ENCODE measurements around the gene FOXF1.

Gene FOXF1

DNA sequence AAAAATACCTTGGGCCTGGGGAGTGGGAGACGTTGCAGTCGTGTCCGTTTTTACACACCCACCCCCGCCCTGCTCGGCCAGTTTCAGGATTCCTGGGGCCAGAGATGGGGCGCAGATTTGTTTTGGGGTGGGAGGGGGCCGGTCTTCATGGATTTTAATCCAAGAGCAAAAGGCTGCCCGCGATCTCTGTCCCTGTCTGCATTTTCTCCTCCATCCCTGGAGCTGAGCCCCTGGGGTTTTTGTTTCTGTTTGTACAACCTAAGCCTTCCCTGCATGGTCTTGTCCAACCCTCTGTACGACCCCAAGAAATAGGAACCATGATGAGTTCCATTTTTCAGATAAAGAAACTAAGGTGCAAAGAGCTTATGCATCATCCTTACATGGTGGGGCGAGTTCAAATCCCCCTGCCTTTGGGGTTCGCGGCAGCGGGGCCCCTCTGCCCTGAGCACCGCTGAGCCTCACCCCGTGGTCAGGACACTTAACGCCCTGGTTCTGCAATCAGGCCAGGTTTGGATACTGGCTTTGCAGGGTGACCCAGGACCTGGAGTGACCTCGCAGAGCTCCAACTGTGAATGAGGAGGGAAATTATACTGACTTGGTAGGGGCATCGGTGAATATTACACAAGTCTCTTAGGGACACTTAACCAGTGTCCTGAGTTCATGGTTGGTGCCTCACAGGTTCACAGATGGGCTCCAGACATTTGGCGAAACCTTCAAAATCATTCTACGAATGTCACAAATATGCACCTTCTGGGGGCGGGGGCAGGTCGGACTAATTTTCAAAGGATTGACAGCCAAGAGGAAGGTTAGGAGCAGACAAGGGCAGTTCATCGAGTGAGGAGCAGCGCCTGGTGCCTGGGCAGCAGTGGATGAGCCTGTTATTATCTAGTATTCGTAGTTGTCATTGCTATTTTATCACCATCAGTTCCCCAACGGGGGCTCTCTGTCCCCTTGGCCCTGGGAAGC lies 4.1 kb upstream of the FOXF1 start:
- DNase-seq, result no peak

DNA sequence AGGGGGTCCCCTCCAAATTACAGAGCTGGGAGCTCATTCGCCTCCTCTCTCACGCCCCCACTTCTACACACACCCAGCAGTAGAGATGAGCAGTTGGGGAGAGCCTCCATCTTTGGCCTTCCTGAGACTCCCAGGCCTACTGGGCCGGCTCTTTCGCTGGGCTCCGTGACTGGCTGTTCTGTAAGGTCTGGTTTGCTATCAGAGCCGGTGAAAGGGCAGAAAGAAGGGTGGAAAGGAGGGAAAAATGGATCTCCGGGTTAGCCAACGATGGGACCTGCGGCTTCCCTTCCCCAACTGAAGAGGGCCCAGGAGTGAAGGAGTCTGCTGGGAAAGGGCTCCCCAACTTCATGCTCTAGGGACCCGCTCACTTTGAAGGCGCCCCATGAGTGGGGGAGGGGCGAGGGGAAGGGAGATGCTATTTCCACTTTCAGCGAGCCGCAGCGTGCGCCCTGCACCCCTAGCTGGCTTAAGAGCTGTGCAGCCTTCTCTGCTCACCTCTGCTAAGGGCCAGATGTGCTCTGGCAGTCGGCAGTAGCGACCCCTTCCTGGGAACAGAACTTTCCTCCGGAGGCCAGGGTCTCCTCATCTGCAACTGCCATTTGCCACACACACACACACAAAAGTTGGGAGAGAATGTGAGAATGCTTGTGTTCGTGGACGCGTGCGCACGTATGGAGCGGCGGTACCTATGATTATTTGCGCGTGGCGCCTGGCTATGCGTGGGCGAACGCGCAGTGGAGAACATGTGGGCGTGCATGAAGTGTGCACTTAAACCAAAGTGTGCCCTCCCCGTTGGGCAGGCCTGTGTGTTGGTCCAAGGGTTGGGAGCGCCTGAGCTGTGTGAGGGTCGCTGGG lies 2.9 kb upstream of the FOXF1 start:
- no peak for DNase-seq

DNA sequence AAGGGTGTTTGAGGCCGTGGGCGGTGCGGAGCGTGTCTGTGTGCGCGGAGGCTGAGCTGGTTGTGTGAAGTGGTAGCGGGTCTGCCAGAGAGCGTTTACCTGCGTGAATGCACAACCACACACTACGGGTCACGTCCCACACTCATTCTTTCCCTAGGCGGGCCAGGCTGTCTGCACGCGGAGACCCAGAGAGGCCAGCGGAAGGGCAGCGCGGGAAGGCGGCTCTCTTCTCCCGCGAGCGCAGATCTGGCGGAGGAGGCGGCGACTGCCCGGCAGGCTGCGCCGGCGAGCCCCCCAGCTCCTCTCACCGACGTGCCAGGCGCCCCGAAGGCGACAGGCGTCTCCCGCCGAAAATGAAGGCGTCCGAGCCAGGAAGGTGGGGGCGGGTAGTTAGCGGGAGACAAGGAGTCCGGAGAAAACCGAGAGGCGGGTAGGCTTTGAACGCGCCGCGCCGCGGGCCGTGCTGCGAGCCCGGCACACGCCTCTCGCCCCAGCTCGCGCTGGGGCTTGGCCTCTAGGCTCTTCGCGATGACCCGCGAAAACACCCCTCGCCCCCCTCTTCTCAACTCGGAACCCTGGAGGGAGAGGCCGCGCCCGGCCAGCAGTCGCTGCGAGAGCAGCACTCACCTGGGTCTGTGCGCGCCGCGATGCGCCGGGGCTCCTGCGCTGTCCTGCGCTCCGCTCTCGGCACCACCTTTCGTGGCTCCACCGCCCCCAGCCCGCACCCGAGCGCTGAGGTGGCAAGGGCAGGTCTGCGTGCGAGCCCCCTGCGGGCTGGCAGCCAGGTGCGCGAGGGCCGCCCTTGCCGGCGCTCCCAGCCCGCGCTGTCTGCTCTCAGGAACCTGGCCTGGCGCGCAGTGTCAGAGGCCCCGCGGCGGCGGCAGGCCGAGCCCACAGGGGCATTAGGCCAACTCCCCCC lies 2.0 kb upstream of the FOXF1 start:
- no peak for DNase-seq

DNA sequence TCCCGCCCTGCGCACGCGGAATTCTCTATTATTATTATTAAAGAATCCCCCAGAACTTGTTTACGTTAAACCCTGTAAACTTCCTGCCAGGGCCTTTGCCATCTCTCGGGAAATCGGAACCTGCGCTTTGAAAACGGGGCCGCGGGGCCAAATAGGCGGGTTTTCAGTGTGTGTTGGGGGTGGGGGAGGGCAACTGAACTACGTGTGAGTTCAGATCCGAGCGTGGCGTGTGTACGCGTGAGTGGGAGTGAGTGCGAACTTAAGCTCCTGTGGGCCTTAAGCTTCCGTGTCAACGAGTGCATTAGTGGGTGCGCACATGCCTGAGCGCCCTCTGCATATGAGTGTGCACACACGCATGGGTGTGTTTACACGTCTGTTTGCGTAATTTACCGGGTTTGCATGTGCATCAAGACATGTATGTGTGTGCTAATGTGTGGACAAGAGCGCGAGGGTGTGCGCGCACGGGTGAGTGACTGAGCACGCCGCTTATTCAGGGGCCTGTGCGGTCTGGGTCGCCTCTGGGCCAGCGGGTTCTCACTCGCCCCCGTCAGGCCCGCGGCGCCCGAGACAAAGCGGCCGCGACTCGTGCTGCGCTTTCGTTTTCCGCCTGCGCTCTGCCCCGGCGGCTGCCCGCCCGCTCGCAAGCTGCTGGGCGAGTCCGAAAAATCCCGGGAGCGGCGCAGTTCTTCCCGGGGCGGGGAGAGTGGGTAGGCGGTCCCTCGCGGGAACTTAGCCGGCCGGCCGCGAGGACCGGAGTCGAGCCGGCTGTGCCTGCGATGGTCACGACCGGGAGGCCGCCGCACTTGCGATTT lies 1.2 kb upstream of the FOXF1 start:
- no peak for DNase-seq

DNA sequence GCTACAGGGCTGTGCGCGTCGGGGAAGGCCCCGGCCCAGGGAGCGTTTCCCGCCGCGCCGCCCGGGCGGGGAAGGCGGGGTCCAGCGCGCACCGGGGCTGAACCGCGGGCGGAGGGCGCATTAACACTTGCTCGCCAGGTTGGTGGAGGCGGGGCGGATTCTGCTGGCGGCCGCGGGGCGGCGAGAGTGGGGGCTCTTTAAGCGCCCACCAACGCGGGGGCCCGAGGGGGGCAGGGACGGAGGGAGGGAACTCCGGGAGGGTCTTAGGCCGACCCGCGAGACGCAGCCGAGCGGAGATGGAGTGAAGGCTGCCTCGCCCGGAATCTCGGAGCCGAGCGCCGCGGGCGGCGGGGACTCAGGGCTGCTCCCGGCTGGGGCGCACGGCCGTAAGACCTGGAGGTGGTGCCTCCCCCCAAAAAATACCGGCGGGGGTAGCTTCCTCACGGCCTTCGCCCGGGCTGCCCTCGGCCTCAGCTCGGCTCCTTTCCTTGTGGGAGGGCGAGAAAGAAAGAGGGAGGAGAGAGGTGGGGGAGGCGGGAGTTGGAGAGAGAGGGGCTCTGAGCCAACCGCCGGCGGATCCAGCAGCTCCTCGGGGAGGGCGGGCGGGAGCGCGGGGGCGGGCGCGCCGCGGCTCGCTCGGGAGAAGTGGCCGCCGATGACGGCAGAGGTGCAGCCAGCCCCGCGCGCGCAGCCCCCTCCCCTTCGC lies 415 bp upstream of the FOXF1 start:
- DNase-seq, result no peak

DNA sequence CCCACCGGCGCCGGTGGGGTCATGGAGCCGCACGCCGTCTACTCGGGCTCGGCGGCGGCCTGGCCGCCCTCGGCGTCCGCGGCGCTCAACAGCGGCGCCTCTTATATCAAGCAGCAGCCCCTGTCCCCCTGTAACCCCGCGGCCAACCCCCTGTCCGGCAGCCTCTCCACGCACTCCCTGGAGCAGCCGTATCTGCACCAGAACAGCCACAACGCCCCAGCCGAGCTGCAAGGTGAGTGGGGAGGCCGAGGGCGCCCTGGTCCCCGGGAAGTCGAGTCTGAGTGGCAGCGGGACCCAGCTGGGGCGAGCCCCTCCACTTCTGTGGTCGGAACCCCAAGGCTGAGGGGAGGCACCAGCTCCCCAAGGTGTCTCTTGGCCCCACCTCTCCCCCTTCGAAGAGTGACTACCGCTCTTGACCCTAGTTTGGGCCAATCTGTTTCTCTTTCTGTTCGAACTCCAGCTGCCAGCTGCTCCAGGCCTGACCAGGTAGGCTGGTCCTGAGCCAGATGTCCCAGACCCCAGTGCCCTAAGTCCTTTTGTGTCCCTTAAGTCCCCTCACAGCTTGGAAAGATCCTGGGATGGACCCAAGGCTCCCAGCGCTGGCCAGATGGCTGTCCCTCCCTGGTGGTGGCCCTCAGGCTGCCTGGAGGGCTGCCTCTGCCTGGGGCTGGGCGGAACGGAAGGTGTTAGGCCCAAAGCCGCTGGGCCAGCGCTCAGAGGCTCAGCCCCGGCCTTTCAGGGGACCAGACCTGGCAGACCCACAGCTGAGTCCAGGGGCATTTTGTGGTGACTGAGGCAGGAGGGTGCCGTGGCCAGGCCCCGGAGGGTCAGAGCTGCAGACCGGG lies 1.2 kb downstream of the FOXF1 start:
- DNase-seq, result no peak

DNA sequence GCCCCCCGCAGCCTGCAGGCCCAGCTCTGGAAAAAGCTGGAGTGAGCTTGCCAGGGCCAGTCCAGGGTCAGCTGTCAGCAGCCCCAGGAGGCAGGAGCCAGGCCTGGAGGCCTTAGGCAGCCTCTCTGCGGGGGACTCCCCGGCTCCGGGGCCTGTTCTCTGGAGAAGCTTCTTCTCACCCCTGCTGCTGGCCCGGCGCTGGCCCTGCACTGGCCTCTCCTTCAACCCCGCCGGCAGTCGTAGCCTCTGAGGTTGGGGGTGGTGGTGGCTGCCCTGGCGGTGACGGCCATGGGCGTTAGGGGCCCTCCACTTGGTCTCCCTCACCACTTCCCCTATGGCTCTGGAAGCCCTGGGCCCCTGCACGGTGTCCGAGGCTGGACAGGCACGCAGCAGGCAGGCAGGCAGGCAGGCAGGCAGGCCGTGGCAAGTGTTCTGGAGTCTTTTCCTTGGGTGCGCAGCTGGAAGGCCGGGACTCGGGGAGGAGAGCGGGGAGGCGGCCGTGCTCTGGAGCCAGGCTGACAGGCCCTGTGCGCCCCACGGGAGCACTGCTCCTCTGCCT lies 2.1 kb downstream of the FOXF1 start:
- no peak for DNase-seq

DNA sequence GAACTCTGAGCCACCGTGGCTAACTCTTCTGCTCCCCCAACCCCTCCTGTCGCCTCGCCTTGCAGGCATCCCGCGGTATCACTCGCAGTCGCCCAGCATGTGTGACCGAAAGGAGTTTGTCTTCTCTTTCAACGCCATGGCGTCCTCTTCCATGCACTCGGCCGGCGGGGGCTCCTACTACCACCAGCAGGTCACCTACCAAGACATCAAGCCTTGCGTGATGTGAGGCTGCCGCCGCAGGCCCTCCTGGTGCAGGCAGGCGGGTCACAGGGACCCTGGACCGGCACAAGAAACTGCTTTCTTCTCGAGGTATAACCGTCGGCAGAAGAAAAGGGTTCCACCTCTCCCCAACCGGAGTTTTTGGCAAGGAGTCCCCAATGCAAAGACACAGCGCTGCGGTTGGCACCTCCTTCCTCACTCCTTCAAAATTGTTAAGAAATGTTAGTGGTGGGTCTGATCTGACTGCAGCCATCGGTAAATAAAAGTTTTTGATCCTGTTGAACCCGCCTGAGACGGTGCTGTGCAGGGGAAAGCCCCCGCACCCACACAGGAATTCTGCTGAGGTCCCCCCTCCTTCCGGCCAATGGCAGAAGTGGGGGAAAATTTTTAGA lies 2.6 kb downstream of the FOXF1 start:
- DNase-seq, result no peak

DNA sequence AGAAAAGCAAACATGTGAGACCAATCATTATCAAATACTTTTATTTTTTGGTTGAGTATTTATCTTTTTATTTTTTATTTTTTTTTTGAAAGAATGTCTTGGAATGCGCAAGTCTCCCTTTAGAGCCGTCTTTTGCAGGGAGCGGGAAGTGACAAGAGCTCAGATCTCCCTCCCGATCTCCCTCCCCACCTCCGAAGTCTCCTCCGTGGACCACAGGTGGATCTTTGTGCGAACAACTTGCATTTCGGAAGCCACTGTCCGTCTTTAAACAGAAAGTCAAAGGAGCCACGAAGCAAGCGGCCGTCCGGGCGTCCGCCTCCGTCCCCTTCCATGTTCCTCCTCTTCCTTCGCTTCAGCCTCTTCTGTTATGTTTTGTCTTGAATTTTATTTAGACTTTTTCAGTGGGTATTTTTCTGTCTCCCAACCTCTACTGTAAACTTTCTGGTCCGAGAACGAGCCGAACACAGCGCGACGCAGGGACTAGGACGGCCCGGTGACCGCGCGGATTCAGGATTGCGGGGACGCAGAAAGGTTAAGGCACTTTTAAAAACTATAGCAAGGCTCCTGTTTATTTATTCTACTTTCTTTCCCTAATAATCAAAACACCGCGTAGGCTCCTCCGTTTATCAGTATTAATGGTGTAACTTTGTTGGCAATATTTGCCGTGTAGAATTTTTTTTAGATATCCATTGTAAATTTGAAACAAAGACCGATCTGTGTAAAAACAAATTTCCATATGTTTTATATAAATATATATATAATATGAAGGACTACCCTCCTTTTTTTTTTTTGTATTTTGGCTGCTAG lies 3.3 kb downstream of the FOXF1 start:
- DNase-seq, result no peak

DNA sequence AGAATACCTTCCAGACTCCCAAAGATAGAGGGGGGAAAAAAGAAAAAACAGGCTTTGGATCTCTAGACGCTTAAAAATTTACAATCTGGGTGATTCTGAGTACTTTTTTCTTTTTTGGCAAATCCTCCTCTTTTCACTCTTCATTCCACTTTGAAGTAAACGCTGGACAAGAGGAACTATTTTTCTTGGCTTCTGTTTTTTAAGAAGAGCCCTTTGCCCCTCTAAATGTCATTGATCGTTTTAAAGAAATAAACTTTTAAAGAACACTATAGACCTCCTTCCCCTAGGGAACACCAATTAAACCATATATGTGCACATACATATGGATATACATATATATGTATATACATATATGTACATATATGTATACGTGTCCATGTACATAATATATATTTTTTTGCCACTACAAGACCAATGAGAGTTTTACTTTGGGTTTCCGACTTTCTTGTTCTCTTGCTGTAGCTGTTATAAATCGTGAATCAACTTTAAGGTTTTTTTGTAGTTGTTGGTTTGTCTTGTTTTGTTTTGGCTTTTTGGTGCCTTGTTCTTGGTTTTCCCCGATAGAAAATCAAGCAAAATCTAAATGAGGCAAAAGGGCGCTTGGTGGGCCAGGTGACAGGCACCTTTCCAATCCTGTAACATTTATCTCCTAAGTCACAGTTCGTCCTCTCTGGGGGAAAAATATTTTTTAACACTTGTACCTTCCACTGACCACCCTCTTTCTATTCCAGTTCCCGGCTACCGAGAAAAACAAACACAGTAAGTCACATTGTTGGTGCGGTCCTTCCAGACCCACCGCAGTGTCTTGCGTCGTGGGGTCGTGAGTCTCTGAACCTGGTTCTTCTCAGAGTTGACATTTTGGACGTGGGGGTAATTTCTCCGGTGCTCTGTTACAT lies 4.4 kb downstream of the FOXF1 start:
- DNase-seq, result no peak

DNA sequence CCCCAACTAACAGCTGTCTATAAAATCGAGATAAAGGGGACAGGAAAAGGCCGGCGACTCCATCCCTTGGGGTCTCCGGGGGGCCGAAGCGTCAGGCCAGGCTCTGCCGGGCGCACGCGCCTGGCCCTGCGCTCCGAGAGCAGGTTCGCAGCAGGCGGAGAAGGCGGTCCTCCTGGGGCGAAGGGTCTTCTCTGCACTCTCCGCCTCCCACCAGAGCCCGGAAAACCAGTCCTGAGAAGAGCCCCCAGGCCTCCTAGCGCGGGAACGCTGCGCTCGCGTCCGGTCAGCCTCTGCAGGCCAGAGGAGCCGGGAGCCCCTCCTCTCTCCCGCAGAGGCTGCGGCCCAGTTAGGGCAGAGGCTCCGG lies 5.1 kb downstream of the FOXF1 start:
- no peak for DNase-seq

DNA sequence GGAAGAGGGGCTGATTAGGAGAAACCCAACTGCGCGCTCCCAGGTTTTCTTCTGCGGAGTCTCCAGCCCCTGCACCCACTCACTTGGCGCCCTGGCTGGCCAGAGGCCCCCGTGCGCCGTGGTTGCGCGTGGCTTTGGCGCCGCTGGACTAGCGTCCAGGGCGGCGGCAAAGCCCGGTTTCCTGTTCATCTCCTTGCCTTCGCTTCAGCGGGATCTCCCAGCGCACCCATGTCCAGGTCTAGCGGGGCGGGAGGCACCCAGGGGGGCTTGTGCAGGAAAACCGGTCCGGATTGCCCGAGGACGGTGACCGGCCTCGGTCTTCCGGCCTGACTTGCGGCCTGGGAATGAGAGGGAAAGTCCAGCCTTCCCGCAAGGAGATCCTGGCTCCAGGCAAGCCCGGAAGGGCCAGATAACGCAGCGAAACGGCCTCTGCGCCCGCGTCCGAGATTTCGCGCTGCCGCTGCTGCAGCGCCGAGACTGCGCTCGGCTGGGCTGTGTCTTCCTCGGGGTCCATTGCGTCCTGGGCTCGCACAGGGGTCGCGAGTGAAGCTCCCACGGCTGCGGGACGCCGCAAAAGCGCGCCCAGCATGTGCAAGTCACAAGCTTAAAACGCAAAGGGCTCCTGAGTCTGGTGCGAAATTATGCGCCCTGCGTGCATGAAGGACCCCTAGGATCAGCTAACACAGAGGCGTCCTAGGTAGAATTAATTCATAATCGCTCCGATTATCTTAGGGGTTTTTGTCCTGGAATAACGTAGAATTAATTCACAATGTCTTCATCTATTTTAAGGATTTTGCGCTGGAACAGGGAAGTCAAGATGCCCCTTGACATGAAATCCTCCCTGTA lies 5.7 kb downstream of the FOXF1 start:
- DNase-seq, result no peak

DNA sequence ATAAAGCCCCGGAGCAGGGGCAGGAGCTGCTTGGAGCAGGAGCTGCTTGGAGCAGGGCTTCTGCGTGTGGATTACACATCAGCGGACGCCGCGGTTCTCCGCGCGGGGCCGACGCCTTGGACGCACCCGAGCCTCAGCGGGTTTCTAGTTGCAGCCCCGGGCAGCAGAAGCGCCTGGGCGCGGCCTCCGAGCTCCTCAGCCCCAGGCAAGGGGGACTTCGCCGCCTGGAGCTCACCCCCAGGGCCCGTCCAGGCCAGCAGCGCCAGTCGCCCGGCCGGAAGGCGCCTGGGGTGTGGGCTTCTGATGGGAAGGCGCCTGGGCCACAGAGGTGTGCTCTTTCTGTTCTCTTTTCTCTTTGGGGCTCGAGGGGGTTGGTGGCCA lies 6.3 kb downstream of the FOXF1 start:
- DNase-seq, result no peak

DNA sequence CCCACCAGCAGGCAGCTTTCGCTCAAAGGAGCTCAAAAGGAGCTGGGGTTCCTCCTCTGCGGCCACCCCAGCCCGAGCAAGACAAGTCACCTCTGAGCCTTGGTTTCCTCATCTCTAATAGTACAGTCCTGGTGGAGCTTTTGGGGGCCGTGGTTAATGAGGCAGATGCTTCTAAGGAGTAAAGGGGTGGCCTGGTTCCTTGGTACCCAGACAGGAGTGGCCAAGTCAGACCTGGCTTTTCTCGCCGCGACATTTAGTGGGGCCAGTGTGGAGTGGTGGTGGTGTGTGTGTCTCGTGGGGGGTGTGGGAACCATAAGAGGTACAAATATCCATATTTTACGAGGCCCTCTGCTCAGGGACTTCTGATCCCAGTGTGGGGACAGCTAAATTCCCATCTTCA lies 6.7 kb downstream of the FOXF1 start:
- no peak for DNase-seq

DNA sequence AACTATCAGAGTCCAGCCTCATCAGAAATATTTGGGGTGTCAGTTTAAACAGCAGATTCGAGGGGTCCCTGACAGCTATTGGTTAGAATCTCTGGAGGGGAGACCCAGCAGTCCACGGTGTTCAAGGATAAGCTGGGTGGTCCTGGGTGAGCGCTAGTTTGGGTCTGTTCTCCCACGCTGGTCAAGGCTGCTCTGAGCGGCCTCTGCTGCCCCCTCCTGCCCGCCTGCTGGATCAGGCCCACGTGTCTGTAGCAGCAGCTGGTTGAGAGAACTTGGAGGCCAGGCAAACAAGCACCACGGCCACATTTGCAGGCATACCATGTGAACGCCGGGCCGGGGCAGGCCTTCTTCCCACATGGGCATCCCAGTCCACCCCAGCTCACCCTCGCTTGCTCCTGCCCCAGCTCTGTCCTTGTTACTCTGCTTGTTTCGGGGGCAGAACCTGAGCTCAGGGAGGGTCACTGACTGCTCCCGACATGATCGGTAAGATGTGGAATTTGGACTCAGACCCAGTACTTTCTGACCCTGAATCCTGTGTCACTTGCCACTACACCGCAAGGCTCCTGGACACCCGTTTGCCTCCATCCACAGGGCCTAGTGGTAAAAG lies 7.4 kb downstream of the FOXF1 start:
- DNase-seq, result no peak

DNA sequence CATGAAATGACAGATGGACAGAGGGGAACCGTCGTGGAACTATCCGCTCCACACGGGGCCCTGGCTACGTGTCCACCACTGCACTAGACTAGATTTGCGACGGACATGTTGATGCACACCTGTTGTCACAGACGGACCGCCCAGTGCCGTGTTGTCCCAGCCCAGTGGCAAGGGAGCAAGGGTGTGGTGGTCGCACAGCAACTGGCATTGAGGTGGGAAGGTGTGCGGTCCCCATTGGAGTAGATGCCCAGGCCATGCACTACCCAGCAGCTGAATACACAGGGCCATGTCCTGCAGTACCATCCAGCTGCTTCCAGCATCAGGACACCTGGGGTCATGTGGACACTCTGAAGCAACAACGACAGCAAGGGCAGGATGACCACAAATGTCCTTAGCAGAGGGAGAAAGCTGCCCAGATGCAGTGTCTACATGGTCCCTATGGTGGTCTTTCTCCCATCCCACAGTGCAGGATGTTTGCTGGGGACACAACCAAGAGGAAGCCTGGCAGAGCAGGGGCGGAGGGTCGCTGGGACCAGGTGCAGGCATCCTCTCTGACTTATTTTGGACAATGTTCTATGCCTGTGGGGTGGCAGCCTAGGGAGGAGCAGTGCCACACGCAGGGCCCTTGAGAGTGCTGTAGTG lies 8.8 kb downstream of the FOXF1 start:
- no peak for DNase-seq
